Measurements from ENCODE around the gene IGF2BP3. TPM values are rescaled to one million over a fixed set of nuclear protein-coding genes. Genes with fewer than 3 reads are reported as not detected.

The IGF2BP3 gene
- 8.6 and 20.2 TPM in 2 replicates for total RNA-seq

DNA sequence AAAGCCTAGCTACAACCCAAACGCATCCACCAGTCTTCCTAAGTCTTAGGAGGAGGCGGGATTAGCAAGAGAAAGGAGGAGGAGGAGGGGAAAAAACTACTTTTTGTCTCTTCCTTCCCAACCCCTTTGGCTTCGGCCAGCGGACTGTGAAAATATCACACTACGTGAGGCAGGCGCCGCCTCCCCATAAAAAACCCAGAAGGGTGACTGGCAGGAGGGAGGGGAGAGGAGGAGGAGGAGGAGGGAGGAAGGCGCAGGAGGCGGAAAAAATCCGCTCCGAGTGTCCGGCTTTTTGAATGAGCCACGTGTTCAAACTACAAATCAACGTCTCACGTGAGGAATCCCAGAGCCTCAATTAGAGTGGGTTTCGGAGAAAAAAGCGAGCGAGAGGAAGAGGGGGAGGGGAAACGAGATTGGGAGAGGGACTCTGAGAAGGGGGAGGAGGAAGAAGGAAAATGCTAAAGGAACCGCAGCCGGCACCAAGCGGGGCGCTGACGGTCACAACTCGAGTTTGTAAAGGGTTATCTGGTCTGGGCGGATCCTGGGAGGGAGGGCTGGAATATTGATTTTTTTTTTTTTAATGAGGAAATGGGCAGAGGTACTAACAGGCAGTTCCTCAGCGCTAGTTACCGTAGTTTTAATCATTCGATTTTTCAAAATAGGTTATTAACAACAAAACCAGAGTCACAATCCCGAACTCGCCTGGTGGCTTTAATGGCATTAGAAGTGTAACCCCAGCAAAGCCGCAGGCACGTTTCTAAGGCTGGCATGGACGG lies at the start of gene IGF2BP3:
IGF2BP3 (minus strand) TSS at position 162 of the 776 bp plus-strand sequence. CDS start 381 bp downstream, outside the sequence.

GRCh38 chr7:23298885-23299769 lies 171.2 kb downstream of the IGF2BP3 start, which contains the start of gene MALSU1:
Gene MALSU1 (plus strand): TSS chr7:23299339. CDS start chr7:23299353, 14 bp downstream.

Other genes with a start within 250 kb of the IGF2BP3 start
- 19.6 and 23.2 TPM in 2 replicates for gene GPNMB, start 223.7 kb downstream of the IGF2BP3 start, total RNA-seq
- 81.3 and 82.6 TPM in 2 replicates for gene MALSU1, start 171.2 kb downstream of the IGF2BP3 start, total RNA-seq
- 15.9 and 20.2 TPM in 2 replicates for gene TRA2A, start 61.5 kb upstream of the IGF2BP3 start, total RNA-seq
- gene CCDC126, start 126.9 kb upstream of the IGF2BP3 start, total RNA-seq, result 2.7 and 5.2 TPM in 2 replicates
- 0.58 TPM in 1 of 2 replicates, not detected in the other for gene FAM221A, start 209.7 kb upstream of the IGF2BP3 start, total RNA-seq
- not detected in 2 replicates for gene STK31, start 239.7 kb upstream of the IGF2BP3 start, total RNA-seq

All from myometrial cell (primary cell).